HepG2 (cell line): ENCODE results near the gene MOK. TPM values are rescaled to one million over a fixed set of nuclear protein-coding genes. Genes with fewer than 3 reads are reported as not detected.

ENCODE experiments used
- FOXA3 ChIP-seq: IDR thresholded peaks from 2 replicates; pipeline ENCODE4 v1.6.1; 2016; ENCODE audit warnings: missing genetic modification reagents, missing compliant biosample characterization
- FUBP1 ChIP-seq: sonication (generic); formaldehyde crosslinking; IDR thresholded peaks from 2 replicates; pipeline ENCODE4 v1.5.1; 2020; ENCODE audit warnings: missing genetic modification reagents, mild to moderate bottlenecking, borderline replicate concordance
- GATA4 ChIP-seq: sonication (generic); IDR thresholded peaks from 2 replicates; pipeline ENCODE4 v1.6.1; 2016; ENCODE audit warnings: antibody characterized with exemption, low read depth, borderline replicate concordance
- HDAC6 ChIP-seq: fragments of 200-600 bp; sonication (generic); IDR thresholded peaks from 2 replicates; pipeline ENCODE4 v1.7.0; 2017; ENCODE audit warnings: mild to moderate bottlenecking, antibody characterized with exemption, low read length, low read depth
- MED13 ChIP-seq: sonication (generic); formaldehyde crosslinking; IDR thresholded peaks from 2 replicates; pipeline ENCODE4 v1.5.0; 2020; ENCODE audit warnings: missing genetic modification reagents
- MED8 ChIP-seq: sonication (generic); formaldehyde crosslinking; IDR thresholded peaks from 2 replicates; pipeline ENCODE4 v1.8.1; 2023; ENCODE audit warnings: mild to moderate bottlenecking, missing genetic modification reagents; ENCODE audit not compliant: insufficient replicate concordance
- PATZ1 ChIP-seq: sonication (generic); formaldehyde crosslinking; IDR thresholded peaks from 2 replicates; pipeline ENCODE4 v1.4.0; 2020; ENCODE audit warnings: missing genetic modification reagents
- RBM39 ChIP-seq: fragments of 200-400 bp; formaldehyde crosslinking; IDR thresholded peaks from one replicate; pipeline ENCODE4 v1.6.1; 2018; ENCODE audit warnings: antibody characterized with exemption, mild to moderate bottlenecking, low read depth, low read length; ENCODE audit not compliant: poor library complexity, severe bottlenecking
- RXRA ChIP-seq: sonication (generic); formaldehyde crosslinking; IDR thresholded peaks from 2 replicates; pipeline ENCODE4 v1.5.1; 2020; ENCODE audit warnings: missing genetic modification reagents
- SALL2 ChIP-seq: sonication (generic); formaldehyde crosslinking; IDR thresholded peaks from 2 replicates; pipeline ENCODE4 v1.8.1; 2023; ENCODE audit warnings: mild to moderate bottlenecking, missing genetic modification reagents, inconsistent platforms
- SRSF9 ChIP-seq: fragments of 200-400 bp; formaldehyde crosslinking; IDR thresholded peaks from 2 replicates; pipeline ENCODE4 v1.6.1; 2018; ENCODE audit warnings: borderline replicate concordance, mild to moderate bottlenecking, low read depth, low read length; ENCODE audit not compliant: insufficient read depth, poor library complexity, severe bottlenecking
- TSC22D2 ChIP-seq: sonication (generic); formaldehyde crosslinking; IDR thresholded peaks from 2 replicates; pipeline ENCODE4 v1.5.1; 2020; ENCODE audit warnings: missing genetic modification reagents, mild to moderate bottlenecking, borderline replicate concordance
- ZNF12 ChIP-seq: sonication (generic); formaldehyde crosslinking; IDR thresholded peaks from 2 replicates; pipeline ENCODE4 v1.5.0; 2020; ENCODE audit warnings: missing genetic modification reagents
- ZNF253 ChIP-seq: sonication (generic); formaldehyde crosslinking; IDR thresholded peaks from 2 replicates; pipeline ENCODE4 v1.8.0; 2022; ENCODE audit warnings: mild to moderate bottlenecking, missing genetic modification reagents, borderline replicate concordance
- ZNF343 ChIP-seq: sonication (generic); formaldehyde crosslinking; IDR thresholded peaks from 2 replicates; pipeline ENCODE4 v1.4.0; 2020; ENCODE audit warnings: mild to moderate bottlenecking, missing genetic modification reagents
- ZNF605 ChIP-seq: sonication (generic); formaldehyde crosslinking; IDR thresholded peaks from 2 replicates; pipeline ENCODE4 v1.8.0; 2022; ENCODE audit warnings: mild to moderate bottlenecking, missing genetic modification reagents
- ZNF652 ChIP-seq: IDR thresholded peaks from 2 replicates; pipeline ENCODE4 v1.6.1; 2016; ENCODE audit warnings: low read depth, borderline replicate concordance
- ZNF674 ChIP-seq: sonication (generic); formaldehyde crosslinking; IDR thresholded peaks from 2 replicates; pipeline ENCODE4 v1.5.0; 2020; ENCODE audit warnings: low read depth, mild to moderate bottlenecking, missing genetic modification reagents
- ZNF772 ChIP-seq: sonication (generic); formaldehyde crosslinking; IDR thresholded peaks from 2 replicates; pipeline ENCODE4 v1.5.0; 2020; ENCODE audit warnings: mild to moderate bottlenecking, missing genetic modification reagents
- ZXDC ChIP-seq: sonication (generic); formaldehyde crosslinking; IDR thresholded peaks from 2 replicates; pipeline ENCODE4 v1.5.0; 2020; ENCODE audit warnings: mild to moderate bottlenecking, missing genetic modification reagents
- polyA plus RNA-seq, 8 experiments: library from polyadenylated mRNA; depleted of rRNA in 3 of 8; stranded (reverse) in 7 of 8; unstranded in 1 of 8; fragments of >200 nt; fragmentation: Illumina TruSeq in 4 of 8; extraction: Trizol in 4 of 8; gene quantifications; 2 replicates each; pipeline versions ENCODE4 v1.2.1 to v1.2.3, GENCODE V29; 2011 to 2016; ENCODE audit warnings: low read depth in 4 of 8, missing spikeins in 1 of 8, mixed read lengths in 1 of 8; ENCODE audit not compliant: insufficient read depth in 1 of 8
- total RNA-seq, 5 experiments: library from RNA; depleted of rRNA; stranded (reverse); fragments of >200 nt; fragmentation: Illumina TruSeq; extraction: Trizol; gene quantifications; 2 replicates each; pipeline ENCODE4 v1.2.3, GENCODE V29; 2016; ENCODE audit warnings: low read depth in 1 of 5

MOK gene
- total and polyA plus RNA-seq, 2 of the 13 experiments (the other 11 are each of a cell fraction or from before 2014, with no cell fraction given) = 15.3 to 16.9 TPM

- peak; percentile 41; the same call in 1 of the 2 replicates for TF ChIP-seq ZNF772 (CRISPR knock-in tag)
- no peak for TF ChIP-seq SRSF9
- TF ChIP-seq ZNF12 (CRISPR knock-in tag) = 0 out of 2 replicates have a peak, but pooled peaks have one; percentile 38
- peak; percentile 86 for TF ChIP-seq RBM39
- TF ChIP-seq ZNF343 (CRISPR knock-in tag) = peak; percentile 98
- no peak for TF ChIP-seq MED13
- TF ChIP-seq FUBP1 (CRISPR knock-in tag) = no peak
- no peak for TF ChIP-seq ZNF674 (CRISPR knock-in tag)
- peak; percentile 28; the same call in 1 of the 2 replicates for TF ChIP-seq FOXA3 (CRISPR knock-in tag)
- peak; percentile 56 for TF ChIP-seq RXRA
- peak; percentile 42 for TF ChIP-seq PATZ1 (CRISPR knock-in tag)
- TF ChIP-seq HDAC6 = no peak
- 0 out of 2 replicates have a peak, but pooled peaks have one; percentile 26 for TF ChIP-seq ZXDC (CRISPR knock-in tag)
- TF ChIP-seq ZNF605 (CRISPR knock-in tag) = peak; percentile 71; the same call in 1 of the 2 replicates
- no peak for TF ChIP-seq ZNF652 (CRISPR knock-in tag)
- 0 out of 2 replicates have a peak, but pooled peaks have one; percentile 68 for TF ChIP-seq TSC22D2 (CRISPR knock-in tag)
- peak; percentile 12; the same call in 1 of the 2 replicates for TF ChIP-seq GATA4
- TF ChIP-seq MED8 (CRISPR knock-in tag) = peak; percentile 51
- no peak; the same call in 1 of the 2 replicates for TF ChIP-seq ZNF253 (CRISPR knock-in tag)
- TF ChIP-seq SALL2 = no peak; the same call in 1 of the 2 replicates
Measured at GRCh38 chr14:102316743-102317563, 12.0 kb upstream of the MOK start (continued).
